ENCODE data around the gene PSMF1.

DNA sequence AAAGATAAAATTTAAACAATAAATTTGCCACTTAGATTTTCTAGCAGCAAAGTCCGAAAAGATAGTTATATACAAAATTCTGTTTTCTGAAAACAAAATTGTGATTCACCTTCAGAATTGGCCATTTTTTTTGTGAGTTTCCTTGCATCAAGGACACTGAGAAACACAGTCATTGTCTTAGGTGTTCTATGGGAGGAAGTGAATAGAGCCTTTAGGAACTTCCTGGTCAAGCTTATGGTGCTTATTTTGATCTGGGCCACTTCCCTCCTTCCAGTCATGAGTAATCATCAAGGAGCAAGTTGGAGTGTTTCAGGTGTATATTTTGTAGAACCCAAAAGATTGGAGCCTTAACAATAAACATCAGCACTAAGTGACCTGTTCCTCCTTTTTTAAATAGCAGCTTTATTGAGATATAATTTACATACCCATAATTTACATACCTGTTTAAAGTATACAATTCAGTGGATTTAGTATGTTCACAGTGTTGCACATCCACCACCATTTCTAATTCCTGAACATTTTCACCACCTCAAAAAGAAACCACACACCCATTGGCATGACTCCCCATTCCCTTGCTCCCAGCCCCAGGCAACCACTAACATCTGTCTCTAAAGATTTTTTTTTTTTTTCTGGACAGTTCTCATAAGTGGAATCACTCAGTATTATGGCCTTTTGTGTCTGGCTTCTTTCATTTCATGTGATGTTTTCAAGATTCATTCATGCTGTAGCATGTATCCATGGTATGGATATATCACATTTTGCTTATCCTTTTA is 48.7 kb downstream of the PSMF1 start:
- TF ChIP-seq CTCF (IDR thresholded peaks at IDR 0.05; ENCODE audit: poor library complexity, severe bottlenecking) = no peak
- no peak for TF ChIP-seq EZH2 (IDR thresholded peaks at IDR 0.05; ENCODE audit: borderline replicate concordance, insufficient read depth, low read length, poor library complexity, severe bottlenecking)
- TF ChIP-seq EP300 (conservative IDR thresholded peaks at IDR 0.05; ENCODE audit: poor library complexity, severe bottlenecking) = no peak
- TF ChIP-seq, protein P1, sequence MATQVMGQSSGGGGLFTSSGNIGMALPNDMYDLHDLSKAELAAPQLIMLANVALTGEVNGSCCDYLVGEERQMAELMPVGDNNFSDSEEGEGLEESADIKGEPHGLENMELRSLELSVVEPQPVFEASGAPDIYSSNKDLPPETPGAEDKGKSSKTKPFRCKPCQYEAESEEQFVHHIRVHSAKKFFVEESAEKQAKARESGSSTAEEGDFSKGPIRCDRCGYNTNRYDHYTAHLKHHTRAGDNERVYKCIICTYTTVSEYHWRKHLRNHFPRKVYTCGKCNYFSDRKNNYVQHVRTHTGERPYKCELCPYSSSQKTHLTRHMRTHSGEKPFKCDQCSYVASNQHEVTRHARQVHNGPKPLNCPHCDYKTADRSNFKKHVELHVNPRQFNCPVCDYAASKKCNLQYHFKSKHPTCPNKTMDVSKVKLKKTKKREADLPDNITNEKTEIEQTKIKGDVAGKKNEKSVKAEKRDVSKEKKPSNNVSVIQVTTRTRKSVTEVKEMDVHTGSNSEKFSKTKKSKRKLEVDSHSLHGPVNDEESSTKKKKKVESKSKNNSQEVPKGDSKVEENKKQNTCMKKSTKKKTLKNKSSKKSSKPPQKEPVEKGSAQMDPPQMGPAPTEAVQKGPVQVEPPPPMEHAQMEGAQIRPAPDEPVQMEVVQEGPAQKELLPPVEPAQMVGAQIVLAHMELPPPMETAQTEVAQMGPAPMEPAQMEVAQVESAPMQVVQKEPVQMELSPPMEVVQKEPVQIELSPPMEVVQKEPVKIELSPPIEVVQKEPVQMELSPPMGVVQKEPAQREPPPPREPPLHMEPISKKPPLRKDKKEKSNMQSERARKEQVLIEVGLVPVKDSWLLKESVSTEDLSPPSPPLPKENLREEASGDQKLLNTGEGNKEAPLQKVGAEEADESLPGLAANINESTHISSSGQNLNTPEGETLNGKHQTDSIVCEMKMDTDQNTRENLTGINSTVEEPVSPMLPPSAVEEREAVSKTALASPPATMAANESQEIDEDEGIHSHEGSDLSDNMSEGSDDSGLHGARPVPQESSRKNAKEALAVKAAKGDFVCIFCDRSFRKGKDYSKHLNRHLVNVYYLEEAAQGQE (IDR thresholded peaks at IDR 0.05; ENCODE audit: borderline replicate concordance) = no peak
